Kidney (tissue), 14 donors: ENCODE results near the gene NKX3-2. TPM values are rescaled to one million over a fixed set of nuclear protein-coding genes. Genes with fewer than 3 reads are reported as not detected.

Experiments
- DNase-seq, 5 donors: peaks; one replicate each; pipeline ENCODE4 v3.0.0-alpha.2; 2013 to 2020
- FAIRE-seq: peaks from 2 replicates; lab custom pipeline; 2012; peaks lifted over from hg19 to GRCh38; lab: Jason Lieb, UNC
- H3K27ac ChIP-seq, 2 donors: one replicate each; pipeline ENCODE4 v1.7.0; 2013; ENCODE audit warnings: low read depth in 2 of 2, low read length in 2 of 2, inconsistent platforms in 1 of 2
- H3K27me3 ChIP-seq: one replicate; pipeline ENCODE4 v1.7.1; 2013; ENCODE audit warnings: low read length, inconsistent platforms; ENCODE audit not compliant: control insufficient read depth, insufficient read depth
- H3K36me3 ChIP-seq, 3 donors: one replicate each; pipeline versions ENCODE4 v1.7.0 to v1.7.1; 2013; ENCODE audit warnings: low read length in 3 of 3, control low read depth in 1 of 3, inconsistent platforms in 1 of 3; ENCODE audit not compliant: insufficient read depth in 3 of 3, control insufficient read depth in 2 of 3
- H3K4me1 ChIP-seq, 3 donors: one replicate each; pipeline versions ENCODE4 v1.7.0 to v1.7.1; 2013; ENCODE audit warnings: low read length in 3 of 3, inconsistent platforms in 1 of 3, low read depth in 1 of 3; ENCODE audit not compliant: control insufficient read depth in 2 of 3, insufficient read depth in 2 of 3
- H3K4me3 ChIP-seq, 3 donors: one replicate each; pipeline versions ENCODE4 v1.7.0 to v1.8.1; 2013; ENCODE audit warnings: low read length in 3 of 3, control low read depth in 1 of 3, inconsistent platforms in 1 of 3
- H3K9ac ChIP-seq, 3 donors: one replicate each; pipeline versions ENCODE4 v1.7.0 to v1.7.1; 2013; ENCODE audit warnings: low read length in 3 of 3, control low read depth in 1 of 3, inconsistent platforms in 1 of 3
- H3K9me3 ChIP-seq, 3 donors: one replicate each; pipeline versions ENCODE4 v1.7.0 to v1.7.1; 2013; ENCODE audit warnings: low read length in 3 of 3, control low read depth in 1 of 3, inconsistent platforms in 1 of 3; ENCODE audit not compliant: control insufficient read depth in 2 of 3, insufficient read depth in 1 of 3
- CTCF ChIP-seq: IDR thresholded peaks from 3 replicates; pipeline ENCODE4 v1.5.1; 2012; ENCODE audit warnings: mild to moderate bottlenecking, moderate library complexity, borderline replicate concordance; ENCODE audit not compliant: insufficient read depth; ENCODE audit errors: extremely low read depth
- intact Hi-C: fragments of 100-400 bp; cut with DNase I; formaldehyde crosslinking; loops from one replicate; pipeline ENCODE4 v1.11.1; 2022
- polyA plus RNA-seq: library from polyadenylated mRNA; stranded (reverse); fragments of 350-450 nt; fragmentation: Illumina TruSeq; extraction: RNeasy Lipid Tissue Mini Kit (QIAGEN cat#74804); gene quantifications from one replicate; pipeline ENCODE4 v1.2.3, GENCODE V29; 2014; ENCODE audit warnings: low read depth, low replicate concordance; ENCODE audit not compliant: insufficient read depth
- total RNA-seq: library from RNA; stranded (reverse); fragmentation: NEBNext Ultra II Directional; extraction: Animal tissue kit (Norgen Biotek cat#: 25700); gene quantifications from one replicate; pipeline ENCODE4 v1.2.1, GENCODE V29; 2021
- donor health status: control.
- donor health status: control.
- donor health status: control.
- donor health status: control.
- donor health status: control.
- donor health status: DM: yes; HTN: yes; CAD: no.
- donor health status: Normal renal cell carcinoma (clear cell type).

The NKX3-2 gene
- total and polyA plus RNA-seq, 2 donors from 2014 or later, result 0.17 TPM; not detected in 1

GRCh38 chr4:13559413-13559812 is 15.1 kb upstream of the NKX3-2 start:
- Histone ChIP-seq H3K4me3 (no peak overlapping the region), H3K27ac (no peak overlapping the region), H3K36me3 (no peaks in the 10 kb centered on the region), H3K9ac (no peak overlapping the region), H3K9me3 (no peaks in the 10 kb centered on the region), H3K4me1 (no peaks in the 10 kb centered on the region), H3K27me3 (no peaks in the 10 kb centered on the region)
- DNase-seq (no peak), FAIRE-seq (no peak)
- no peak for TF ChIP-seq CTCF
- intact Hi-C loops, result no loop called here

- no peak for DNase-seq
- intact Hi-C loops, result no loop called here
- Histone ChIP-seq H3K4me3 (no peak overlapping the region), H3K9ac (no peak overlapping the region), H3K36me3 (no peaks in the 10 kb centered on the region), H3K9me3 (no peaks in the 10 kb centered on the region), H3K4me1 (no peaks in the 10 kb centered on the region), H3K27me3 (no peaks in the 10 kb centered on the region), H3K27ac (no peak overlapping the region)
- TF ChIP-seq CTCF, result no peak
- FAIRE-seq, result no peak
Measured at GRCh38 chr4:13558881-13559280, 14.6 kb upstream of the NKX3-2 start.

- Histone ChIP-seq H3K27me3 (no peaks in the 10 kb centered on the region), H3K9me3 (peaks cover 0 to 4% (median 3%) of the 10 kb centered on the region in 3 donors), H3K36me3 (no peaks in the 10 kb centered on the region), H3K4me1 (no peaks in the 10 kb centered on the region), H3K4me3 (no peak overlapping the region), H3K27ac (no peak overlapping the region), H3K9ac (no peak overlapping the region)
- intact Hi-C loops, result no loop called here
- FAIRE-seq (no peak), DNase-seq (no peak)
- TF ChIP-seq CTCF, result no peak
Measured at GRCh38 chr4:13555325-13555724, 11.0 kb upstream of the NKX3-2 start.

GRCh38 chr4:13553081-13553480 is 8.8 kb upstream of the NKX3-2 start:
- no peaks in the 10 kb centered on the region for H3K36me3 ChIP-seq

More at GRCh38 chr4:13553081-13553480, 8.8 kb upstream of the NKX3-2 start:
- H3K9ac ChIP-seq, result no peak overlapping the region
- H3K4me1 ChIP-seq, result peaks cover 0 to 6% (median 0%) of the 10 kb centered on the region in 3 donors
- H3K27ac ChIP-seq, result no peak overlapping the region
- intact Hi-C loops, result no loop called here
- no peak overlapping the region for H3K4me3 ChIP-seq
- FAIRE-seq (no peak), DNase-seq (no peak)
- peaks cover 0 to 8% (median 3%) of the 10 kb centered on the region in 3 donors for H3K9me3 ChIP-seq
- peaks cover 12% of the 10 kb centered on the region for H3K27me3 ChIP-seq
- no peak for TF ChIP-seq CTCF
